HPDE6-E6E7 (cell line): Measurements from ENCODE around the gene IL31RA.
"Not testable (repeated sequence)": the region's sequence is repeated elsewhere in the genome, so short reads cannot be mapped to it uniquely, and the experiment has no call there.

Experiments used
- DNase-seq: peaks from one replicate; pipeline ENCODE4 v3.0.0; 2011; ENCODE audit warnings: missing footprints; ENCODE audit errors: extremely low spot score

The IL31RA gene

GRCh38 chr5:55925712-55926111 is 74.6 kb downstream of the IL31RA start:
- DNase-seq: no peak

- no peak for DNase-seq
Observed at GRCh38 chr5:55926476-55926875, 75.3 kb downstream of the IL31RA start.

- no peak for DNase-seq
Observed at GRCh38 chr5:55927861-55928655, 76.9 kb downstream of the IL31RA start.

- no peak for DNase-seq
Observed at GRCh38 chr5:55929020-55929799, 78.1 kb downstream of the IL31RA start.

- no peak for DNase-seq
Observed at GRCh38 chr5:55932700-55933099, 81.5 kb downstream of the IL31RA start.

- no peak for DNase-seq
Observed at GRCh38 chr5:55933377-55934114, 82.4 kb downstream of the IL31RA start.

GRCh38 chr5:55934115-55934613 is 83.0 kb downstream of the IL31RA start:
- DNase-seq: no peak

- no peak for DNase-seq
Observed at GRCh38 chr5:55934720-55935119, 83.6 kb downstream of the IL31RA start.

- no peak for DNase-seq
Observed at GRCh38 chr5:55935371-55935770, 84.2 kb downstream of the IL31RA start.

- DNase-seq: peak; percentile 68
Observed at GRCh38 chr5:55936100-55936693, 85.0 kb downstream of the IL31RA start.

GRCh38 chr5:55937598-55937997 is 86.4 kb downstream of the IL31RA start:
- DNase-seq: not testable (repeated sequence)

- DNase-seq: not testable (repeated sequence)
Observed at GRCh38 chr5:55941154-55941553, 90.0 kb downstream of the IL31RA start.

- no peak for DNase-seq
Observed at GRCh38 chr5:55959208-55959607, 108.1 kb downstream of the IL31RA start.

GRCh38 chr5:55960779-55961178 is 109.6 kb downstream of the IL31RA start:
- DNase-seq: no peak

GRCh38 chr5:55965525-55965924 is 114.4 kb downstream of the IL31RA start:
- no peak for DNase-seq

GRCh38 chr5:55966284-55966683 is 115.1 kb downstream of the IL31RA start:
- DNase-seq: peak; percentile 76

GRCh38 chr5:55969956-55970355 is 118.8 kb downstream of the IL31RA start:
- DNase-seq: peak; percentile 11
